Activated CD4-positive, alpha-beta T cell treated with anti-CD3 and anti-CD28 coated beads, Interleukin-10, Interleukin-2, amounts not matched to agents 100 ng/mL and 50 ng/mL, durations not matched to agents 16 hours and 8 hours (primary cell): Measurements from ENCODE around the gene NUDT1.

Experiments
- DNase-seq: peaks from one replicate; pipeline ENCODE4 v3.0.0-alpha.2; 2020

The NUDT1 gene

DNA sequence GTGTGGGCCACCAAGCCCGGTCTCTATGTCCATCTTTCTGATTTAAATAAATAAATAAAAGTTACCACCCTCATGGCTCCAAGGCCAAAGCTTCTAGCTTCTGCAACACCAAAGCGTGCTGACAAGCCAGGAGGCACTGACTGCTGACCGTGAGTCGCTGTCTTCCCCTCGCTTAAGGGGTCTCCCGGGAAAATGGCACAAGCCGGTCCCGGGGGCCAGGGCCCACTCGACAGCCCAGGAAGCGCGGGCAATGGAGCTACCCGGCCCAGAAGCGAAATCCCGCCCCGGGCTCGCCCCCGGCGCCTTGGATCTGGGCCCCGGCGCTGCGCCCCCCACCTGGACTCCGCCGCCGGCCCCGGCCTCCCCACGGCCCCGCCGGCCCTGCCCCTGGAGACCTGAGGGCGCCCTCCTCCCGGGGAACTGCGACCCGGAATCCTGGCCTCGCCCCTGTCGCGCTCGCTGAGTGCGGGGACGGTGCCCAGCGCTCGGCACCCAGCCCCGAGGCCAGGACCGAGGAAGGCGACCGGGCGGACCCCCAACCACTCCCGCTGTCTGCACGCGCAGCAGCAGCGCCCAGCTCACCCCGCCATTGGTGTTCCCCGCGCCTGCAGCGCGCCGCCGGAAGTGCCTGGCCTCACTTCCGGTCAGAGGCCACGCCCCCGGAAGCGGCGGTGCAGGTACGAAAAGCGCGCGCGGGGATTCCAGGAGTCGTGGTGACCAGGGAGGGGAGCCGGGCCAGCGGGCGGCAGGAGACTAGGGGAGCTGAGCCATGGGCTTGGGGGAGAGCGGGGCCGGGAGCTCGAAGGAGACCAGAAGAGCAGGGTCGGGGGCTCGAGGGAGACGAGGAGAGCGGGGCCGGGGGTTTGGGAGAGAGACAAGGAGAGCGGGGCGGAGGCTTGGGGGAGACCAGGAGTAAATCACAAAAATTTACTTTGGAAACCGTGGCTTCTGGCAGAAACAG lies at the start of gene NUDT1, which contains the start of gene MRM2:
NUDT1 (plus strand) TSS at position 647 of the 961 bp plus-strand sequence. CDS start 2,349 bp downstream, outside the sequence.
MRM2 (minus strand) TSS at position 626 of the 961 bp plus-strand sequence; CDS start at position 590, 36 bp downstream.
- peak; percentile 90 for DNase-seq

DNA sequence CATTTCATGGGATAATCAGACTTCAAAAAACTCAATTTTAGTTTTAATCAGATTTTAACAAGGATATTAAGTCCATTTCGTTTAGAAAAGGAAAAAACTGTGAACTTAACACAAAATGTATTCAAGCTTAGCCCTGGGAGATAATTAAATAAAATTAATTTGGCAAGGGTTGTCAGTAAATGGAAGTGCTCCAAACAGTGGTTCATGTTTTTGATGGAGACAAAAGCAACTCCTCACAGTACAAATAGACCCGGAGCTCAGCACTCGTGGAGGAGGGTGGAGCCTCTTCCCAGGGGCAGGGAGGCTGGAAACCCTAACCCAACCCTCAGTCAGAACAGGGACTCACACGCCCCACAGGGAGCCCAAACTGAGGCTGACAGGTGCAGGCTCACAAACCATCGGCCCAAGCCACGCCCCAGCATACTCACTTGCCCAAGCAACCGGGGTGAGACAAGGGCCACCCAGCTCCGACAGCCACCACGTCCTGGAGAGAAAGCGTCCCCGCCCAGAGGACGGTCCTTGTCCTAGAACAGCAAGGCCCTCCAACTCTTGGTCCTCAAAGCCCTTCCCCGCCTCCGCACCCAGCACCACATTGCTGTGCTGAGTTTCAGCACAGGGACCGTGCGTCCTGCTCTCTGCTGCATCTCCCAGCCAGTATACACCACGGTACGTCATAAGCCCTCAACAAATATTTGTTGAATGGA lies 49.0 kb upstream of the NUDT1 start:
- no peak for DNase-seq

DNA sequence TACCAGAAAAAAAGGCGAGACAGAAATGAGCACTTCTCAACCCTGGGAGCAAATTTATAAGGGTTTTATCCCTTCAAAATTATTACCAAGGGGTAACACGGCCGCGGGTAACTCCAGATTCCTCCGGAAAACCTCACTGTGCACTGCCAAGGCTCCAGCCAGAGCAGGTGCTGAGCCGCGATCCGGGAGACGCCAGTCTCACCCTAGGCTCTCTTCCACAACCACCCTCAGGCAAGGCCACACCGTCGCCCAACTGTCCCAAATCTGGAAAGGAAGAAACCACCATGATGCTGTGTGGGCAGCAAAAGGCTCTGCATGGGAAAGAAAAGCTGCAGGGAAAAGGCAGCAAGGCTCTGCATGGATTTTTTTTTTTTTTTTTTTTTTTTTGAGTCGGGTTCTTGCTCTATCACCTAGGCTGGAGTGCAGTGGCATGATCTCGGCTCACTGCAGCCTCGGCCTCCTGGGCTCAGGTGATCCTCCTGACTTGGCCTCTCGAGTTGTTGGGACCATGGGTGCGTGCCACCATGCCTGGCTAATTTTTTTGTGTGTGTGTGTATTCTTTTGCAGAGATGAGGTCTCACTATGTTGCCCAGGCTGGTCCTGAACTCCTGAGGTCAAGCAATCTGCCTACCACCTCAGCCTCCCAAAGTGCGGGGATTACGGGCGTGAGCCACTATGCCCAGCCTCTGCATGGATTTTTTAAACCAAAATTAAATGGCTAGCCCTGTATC lies 48.3 kb upstream of the NUDT1 start:
- no peak for DNase-seq

DNA sequence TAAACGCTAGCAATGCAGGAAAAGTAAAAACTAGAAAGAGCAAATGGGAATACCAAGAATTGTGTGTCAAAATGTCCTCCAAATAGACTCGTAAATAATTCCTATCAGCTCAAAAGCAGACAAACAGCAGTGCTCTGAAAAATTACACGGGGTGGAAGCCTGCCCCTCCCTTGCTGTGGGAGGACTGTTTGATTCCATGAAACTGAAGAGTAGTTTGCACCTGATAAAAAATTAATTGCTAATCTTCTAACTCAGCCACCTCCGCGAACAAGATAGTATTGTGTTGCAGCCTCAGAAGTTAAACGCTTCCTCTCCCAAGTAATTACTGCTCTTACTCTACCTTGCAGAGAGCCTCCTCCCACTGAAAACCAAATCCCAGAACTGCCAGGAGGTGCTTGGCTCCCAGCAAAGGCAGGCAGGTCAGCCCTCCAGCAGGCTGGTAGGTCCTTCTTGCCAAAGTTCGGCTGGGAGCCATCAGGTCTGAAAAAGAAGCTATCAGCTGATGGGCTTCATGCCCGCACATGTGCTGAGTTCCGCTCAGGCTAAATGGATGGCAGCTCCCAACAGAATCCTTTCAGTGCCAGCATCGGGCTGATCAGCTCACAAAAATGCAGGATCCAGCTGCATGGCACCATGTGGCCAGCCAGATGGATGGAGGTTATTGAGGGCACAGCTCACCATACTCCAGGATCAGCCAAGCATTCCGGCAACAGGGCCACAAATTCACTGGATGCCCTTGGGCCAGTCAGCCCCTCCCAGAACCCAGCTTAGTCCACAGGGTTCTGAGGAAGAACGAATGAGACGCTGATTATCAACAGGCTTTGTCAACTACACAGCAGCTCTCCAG lies 46.4 kb upstream of the NUDT1 start:
- no peak for DNase-seq

DNA sequence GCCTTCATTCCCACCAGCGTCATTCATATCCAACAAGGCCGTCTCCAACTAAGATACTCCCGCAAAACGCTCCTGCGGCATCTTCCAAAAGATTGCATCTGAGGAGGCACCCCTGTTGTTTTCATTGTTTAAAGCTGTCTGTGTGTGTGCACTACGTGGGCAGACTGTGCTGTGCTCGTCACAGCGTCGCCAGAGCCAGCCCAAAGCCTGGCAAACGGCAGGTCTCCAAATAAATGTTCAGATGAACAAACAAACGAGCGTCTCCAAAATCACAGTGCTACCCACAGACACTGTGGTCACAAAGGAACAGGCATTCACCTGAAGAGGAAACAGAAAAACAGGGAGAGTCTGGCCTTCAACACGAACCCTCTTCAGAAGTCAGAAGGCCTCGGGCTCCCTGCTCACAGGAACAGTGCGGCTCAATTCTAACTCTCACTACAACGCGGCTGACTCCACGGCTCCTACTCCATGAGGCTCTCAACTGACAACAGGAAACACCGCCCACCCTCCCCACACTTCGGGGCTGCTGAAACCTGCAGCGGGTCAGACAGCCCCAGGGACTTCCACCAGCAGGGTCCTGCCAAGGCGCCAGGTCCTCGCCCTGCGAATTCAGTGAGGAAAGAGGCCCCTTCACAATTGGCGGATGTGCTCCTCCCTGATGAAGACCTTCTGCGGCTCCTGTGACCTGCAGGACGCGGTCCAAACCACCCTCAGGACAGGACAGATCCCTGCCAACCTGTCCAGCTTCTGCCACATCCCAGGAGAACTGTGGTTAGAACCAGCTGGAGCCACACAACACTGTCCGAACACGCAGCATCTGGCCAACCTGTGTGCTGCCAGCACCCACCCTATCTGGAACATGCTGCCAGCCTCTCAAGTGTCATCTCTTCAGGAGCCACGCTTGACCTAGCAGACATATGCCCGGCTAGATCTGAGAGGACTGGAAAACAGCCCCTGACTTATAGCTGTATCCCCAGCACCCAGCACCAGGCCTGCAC lies 45.3 kb upstream of the NUDT1 start:
- no peak for DNase-seq

DNA sequence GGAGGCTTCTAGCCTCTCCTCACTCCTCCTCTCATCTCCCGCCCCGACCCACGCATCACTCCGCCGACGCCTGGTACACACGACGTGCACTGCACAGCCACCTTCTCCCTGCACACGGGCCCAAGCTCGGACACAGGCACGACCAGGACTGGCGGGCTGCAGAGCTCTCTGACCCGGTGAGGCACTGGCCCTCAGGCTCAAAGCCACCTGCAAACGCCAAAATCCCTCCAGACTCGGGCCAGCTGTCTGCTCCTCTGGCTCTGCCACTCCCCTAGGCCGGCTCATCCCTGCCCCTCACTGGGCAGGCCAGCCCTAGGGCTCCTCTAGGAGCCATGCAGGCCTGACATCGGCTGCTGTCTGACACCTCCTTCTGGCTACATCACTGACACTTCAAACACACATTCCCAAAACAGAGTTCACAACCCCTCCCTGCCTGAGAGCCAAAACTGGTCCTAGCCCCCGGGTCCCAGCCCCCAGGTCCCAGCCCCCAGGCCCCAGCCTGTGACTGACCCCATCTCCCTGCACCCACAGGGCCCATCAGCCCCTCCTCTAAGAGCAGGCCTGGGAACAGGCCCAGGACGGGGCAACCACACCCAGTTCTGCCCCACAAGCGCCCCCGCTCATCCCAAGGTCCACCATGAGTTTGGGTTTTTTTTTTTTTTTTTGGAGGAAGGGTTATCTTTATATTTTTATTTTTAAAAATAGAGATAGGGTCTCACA lies 44.4 kb upstream of the NUDT1 start:
- DNase-seq: no peak

DNA sequence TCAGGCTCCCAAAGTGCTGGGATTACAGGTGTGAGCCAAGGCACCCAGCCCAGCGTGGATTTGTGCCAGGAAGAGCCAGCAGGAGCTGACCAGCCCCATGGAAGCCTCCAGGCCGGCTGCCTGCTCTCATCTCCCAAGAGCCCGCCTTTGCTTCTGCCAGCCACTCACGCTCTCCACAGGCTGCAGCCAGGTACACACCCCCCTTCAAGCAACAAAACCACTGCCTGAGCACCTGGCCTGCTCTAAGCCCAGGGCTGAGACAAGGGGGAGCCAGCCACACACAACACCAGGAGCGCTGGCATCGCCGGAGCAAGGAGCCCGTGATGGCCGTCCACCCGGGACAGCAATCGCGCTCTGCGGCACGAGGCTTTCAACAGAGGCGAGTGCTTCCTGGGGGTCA lies 43.8 kb upstream of the NUDT1 start:
- no peak for DNase-seq

DNA sequence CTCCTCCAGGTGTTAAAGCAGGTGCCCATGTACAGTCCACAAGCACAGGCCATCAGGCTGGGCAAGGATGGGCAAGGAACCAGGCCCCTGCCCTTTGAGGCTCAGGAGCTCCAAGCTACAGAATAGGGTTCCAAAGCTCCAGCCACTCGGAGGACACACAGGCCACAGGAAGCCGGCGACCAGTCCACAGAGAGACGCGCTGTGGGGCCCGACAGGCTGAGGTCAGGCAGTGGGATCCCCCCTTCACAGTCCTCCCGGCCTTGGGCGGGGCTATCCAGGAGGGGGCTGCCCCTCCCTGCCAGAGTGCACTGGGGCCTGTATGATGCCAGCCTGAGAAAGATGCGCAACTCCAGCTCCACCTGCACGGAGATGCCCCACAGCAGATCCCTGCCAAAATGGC lies 43.3 kb upstream of the NUDT1 start:
- DNase-seq: no peak

DNA sequence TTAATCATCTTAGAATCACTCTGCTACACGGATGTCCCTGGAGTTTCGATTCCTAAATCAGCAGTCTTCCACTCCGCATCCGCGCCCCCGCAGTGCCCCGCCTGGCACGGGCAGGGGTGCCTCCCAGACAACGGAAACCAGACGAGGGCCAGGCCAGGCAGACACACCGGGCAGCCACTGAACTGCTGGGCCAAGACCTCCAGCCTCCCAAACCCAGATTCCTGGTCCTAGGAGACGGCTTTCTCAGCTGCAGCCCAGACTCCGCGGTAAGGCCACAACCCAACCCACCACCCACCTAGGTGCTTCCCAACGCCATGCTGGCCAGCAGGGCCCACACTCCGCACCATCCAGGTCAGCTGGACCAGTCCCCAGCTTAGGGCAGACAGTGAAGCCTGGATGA lies 42.5 kb upstream of the NUDT1 start:
- no peak for DNase-seq

DNA sequence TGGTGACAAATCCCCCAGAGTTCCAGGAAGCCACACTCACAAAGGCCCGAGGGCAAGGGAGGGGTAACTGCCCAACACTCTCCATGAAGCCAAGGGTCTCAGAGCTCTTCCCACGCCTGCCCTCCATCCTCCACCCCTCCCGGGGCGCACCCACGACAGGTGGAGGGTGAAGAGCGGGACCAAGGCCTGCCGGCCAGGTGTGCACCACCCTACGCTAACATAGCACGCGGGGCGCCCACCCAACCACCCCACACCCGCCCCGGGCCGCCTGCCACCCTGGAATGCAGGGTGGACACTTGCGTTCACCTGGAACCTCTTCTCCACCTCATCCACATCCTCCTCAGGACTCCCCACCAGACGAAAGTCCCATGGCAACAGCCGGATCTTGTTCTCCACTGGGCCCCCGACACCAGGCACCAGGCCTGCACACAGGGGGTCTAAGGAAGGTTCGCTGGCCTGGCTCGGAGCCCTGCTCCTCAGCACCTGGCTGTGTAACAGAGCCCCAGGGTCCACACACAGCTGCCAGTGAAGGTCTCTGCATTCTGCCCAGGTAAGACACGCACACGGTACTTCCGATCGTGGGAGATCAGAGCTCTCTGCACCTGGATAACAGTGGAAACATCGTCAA lies 42.0 kb upstream of the NUDT1 start:
- no peak for DNase-seq

DNA sequence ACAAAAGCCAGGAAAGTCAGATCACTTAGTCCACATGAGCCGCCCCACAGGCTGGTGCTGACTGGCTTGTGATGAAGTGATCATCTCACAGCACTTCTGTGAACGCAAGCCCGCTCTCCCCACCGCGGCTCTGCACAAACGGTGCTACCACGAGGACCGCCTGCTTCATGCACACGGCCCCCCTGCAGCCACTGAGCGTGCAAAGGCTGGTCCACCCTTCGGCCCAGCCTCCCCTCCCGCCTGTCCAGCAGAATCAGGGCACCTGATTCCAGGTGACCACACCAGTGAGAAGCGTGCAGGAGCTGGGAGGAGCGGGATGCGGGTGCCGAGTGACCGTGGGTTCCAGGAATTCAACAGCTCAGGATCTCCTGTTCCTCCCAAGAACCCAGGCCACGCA lies 41.4 kb upstream of the NUDT1 start:
- no peak for DNase-seq

DNA sequence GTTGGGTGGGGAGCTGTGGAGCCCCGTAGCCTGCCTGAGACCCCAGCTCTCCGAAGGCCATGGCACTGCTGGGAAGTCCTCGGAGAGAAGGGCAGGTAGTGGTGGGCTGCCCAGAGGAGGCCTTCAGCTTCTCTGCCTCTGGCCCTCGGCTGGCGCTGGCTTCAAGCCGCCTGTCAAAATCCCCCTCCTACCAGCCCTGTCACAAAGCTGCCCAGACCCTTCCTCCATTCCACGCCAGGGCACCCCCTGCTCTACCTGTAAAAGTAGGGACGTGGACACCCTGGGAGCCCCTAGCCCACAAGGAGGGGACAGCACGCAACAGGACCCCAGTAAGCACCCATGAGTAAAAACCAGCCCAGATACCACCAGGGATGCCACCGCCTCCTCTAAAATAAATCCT lies 40.9 kb upstream of the NUDT1 start:
- DNase-seq: no peak

DNA sequence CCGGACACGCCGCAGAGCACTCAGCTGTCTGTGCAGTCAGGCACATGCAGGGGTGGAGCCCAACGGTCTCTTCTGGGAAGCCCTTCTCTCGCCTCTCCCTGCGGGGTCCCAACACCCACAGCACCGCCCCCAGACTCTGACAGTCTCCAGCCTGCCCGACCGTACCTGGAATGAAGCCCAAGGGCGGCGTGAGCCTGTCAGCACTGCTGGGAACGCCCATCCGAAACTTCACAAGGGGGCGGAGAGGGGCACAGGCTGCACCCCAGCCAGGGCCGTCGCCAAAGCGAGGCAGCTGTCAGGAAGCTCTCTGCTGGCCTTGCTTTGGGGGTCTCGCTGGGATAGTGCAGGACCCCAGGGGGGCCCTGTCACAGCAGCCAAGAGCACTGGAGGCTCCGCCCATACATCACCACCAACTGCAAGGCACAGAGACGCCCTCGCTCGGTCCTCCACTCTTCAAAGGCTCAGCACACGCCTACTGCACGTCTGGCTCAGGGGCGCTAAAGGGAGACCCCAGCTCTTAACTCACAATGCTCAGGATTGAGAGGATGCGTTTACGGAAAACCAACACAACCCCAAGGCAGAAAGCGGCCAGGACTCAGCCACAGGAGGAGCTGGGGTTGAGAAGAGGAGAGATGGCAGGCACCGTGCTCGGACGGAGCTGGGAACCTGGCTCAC lies 40.2 kb upstream of the NUDT1 start:
- DNase-seq: no peak

DNA sequence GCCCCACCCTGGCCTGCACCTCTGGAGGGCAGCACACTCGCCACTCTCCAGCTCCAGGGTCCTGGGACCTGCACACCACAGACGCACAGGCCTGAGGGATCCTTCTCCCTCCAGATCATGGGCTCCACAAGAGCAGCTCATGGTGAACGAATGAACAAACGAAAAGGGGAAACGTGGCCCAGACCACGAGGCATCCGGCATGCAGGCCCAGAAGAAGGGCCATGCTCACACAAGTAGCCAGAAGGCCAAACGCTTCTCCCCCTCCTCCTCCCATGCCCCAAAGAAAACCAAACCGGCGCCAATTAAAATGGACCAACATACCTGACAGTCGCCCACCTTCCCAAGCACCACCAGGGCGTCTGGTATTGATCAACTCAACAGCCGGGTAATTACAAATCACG lies 39.7 kb upstream of the NUDT1 start:
- no peak for DNase-seq

DNA sequence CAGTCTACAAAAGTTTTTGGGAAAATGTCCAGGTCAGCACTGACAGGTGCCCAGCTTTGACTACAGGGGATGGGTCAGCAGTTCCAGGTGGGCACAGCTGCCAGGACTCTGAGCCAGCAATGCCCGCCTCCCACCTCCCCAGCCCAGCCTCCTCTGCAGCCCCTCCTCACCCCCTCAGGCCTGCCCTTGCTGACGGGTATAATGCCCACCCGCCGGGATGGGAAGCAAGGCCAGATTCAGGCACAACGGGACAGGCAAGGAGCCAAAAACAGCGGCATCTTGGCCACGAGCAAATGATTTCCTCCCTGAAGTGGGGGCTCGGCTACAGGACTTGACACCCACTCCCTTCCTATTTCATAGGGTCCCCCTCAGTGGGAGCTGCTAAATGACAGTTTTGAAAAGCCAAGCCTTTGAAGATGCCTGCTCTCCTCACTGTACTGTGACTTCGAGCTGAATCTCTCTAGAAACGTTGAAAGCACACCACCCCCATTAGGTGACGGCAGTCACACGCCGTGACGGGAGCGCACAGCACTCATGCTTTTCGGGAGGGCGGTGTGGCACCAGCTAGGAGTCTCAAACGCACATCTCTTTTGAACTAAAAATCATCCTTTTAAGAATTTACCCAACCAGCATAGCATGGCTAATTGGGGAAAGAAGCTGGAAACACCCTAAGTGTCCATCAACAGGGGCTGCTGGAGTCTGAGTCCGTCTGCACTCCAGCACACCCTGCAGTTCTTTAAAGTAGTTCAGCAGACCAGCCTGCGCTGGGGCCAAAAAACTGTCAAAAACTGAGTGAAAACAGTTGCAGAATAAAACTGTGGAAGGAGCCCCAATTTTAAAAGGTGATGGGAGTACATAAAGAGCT lies 38.9 kb upstream of the NUDT1 start:
- no peak for DNase-seq

DNA sequence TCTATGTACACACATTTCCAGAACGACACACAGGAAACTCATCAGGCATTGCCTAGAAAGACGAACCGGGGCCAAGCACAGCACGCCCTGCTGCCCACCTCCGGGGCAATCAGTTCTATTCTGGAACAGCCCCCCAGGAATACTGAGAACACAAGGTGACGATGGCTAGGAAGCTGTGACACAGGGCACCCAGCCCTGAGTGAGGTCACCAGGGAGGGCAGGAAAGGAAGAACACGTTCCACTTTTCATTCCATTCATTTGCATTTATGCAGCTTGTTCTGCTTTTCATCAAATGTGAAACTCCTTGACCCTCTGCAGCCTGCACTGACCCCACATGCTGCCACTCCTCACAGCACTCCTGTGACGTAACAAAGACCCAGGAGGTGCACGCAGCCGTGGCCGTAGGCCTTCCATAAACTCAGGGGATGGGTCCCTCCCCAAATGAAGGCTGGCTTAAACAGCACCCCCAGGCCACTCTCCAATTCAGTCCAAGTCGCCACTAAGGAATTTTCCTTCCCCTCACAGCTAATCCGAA lies 38.2 kb upstream of the NUDT1 start:
- DNase-seq: no peak

DNA sequence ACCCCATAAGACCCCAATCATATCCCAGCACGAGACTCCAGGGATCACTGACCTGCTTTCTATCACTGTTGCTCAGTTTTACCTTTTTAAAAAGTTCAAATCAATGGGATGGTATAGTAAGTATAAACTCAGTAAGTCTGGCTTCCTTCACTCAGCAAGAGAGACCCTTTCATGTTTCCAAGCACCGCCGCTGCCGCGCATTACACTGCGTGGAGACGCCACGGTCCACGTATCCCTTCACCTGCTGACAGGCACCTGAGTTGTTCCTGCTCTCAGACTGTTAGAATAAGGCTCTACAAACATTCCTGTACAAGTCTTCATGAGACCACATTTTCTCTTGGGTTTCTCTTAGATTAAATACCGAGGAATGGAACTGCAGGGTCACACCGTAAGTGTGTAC lies 37.6 kb upstream of the NUDT1 start:
- no peak for DNase-seq
